GOT3 (cell line): ENCODE results near the gene CNST.
"Not testable (repeated sequence)": the region's sequence is repeated elsewhere in the genome, so short reads cannot be mapped to it uniquely, and the experiment has no call there.

Experiments used
- DNase-seq: peaks from one replicate; lab custom pipeline; 2025; ENCODE audit warnings: mixed read lengths; lab: John Stamatoyannopoulos, UW

Gene CNST

GRCh38 chr1:246558041-246558440 is 8.2 kb upstream of the CNST start:
- no peak for DNase-seq

GRCh38 chr1:246559310-246559709 is 6.9 kb upstream of the CNST start:
- no peak for DNase-seq

- DNase-seq: not testable (repeated sequence)
Measured at GRCh38 chr1:246560833-246561232, 5.4 kb upstream of the CNST start.

- DNase-seq: no peak
Measured at GRCh38 chr1:246564839-246565750, 1.2 kb upstream of the CNST start.

GRCh38 chr1:246565751-246566127 is 517 bp upstream of the CNST start:
- DNase-seq: no peak

GRCh38 chr1:246566813-246567645 is 773 bp downstream of the CNST start:
- DNase-seq: no peak

- no peak for DNase-seq
Measured at GRCh38 chr1:246567646-246568235, 1.5 kb downstream of the CNST start.

GRCh38 chr1:246569248-246570238 is 3.3 kb downstream of the CNST start:
- DNase-seq: no peak

- DNase-seq: not testable (repeated sequence)
Measured at GRCh38 chr1:246571309-246571708, 5.1 kb downstream of the CNST start.

- no peak for DNase-seq
Measured at GRCh38 chr1:246571953-246572352, 5.7 kb downstream of the CNST start.

- no peak for DNase-seq
Measured at GRCh38 chr1:246572785-246573184, 6.5 kb downstream of the CNST start.

GRCh38 chr1:246573491-246573890 is 7.2 kb downstream of the CNST start:
- no peak for DNase-seq

- DNase-seq: no peak
Measured at GRCh38 chr1:246576709-246577032, 10.4 kb downstream of the CNST start.

GRCh38 chr1:246577082-246577719 is 10.9 kb downstream of the CNST start:
- DNase-seq: no peak

GRCh38 chr1:246577720-246578106 is 11.5 kb downstream of the CNST start:
- DNase-seq: no peak

GRCh38 chr1:246579818-246580217 is 13.6 kb downstream of the CNST start:
- DNase-seq: no peak

GRCh38 chr1:246580497-246581370 is 14.5 kb downstream of the CNST start:
- no peak for DNase-seq

GRCh38 chr1:246582301-246583055 is 16.2 kb downstream of the CNST start:
- DNase-seq: no peak

GRCh38 chr1:246583056-246583440 is 16.8 kb downstream of the CNST start:
- no peak for DNase-seq
